Ramos (cell line): Measurements from ENCODE around the gene CTNND2.

Experiments
- in situ Hi-C: fragments of 300-500 bp; cut with MboI; formaldehyde crosslinking; loops from one replicate; pipeline ENCODE4 v1.14.3; 2022; ENCODE audit warnings: low sequenced_read_pairs; ENCODE audit not compliant: unreplicated experiment

Gene CTNND2

DNA sequence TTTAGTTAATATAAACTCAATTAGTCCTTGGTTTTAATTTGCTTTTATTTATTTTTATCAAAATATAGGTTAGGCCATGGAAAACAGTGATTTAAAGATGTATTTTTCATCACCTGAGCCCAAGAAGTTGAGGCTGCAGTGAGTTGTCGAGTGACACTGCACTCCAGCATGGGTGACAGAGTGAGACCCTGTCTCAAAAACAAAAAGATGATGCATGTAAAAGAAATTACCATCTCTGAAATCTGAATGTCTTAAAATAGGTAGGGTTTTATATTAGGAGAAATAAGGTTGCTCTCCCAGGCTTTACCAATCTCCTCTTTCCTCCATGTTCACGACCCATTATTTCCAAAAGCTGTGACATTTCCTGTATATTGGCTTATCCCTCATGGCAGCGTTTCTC, 980.9 kb downstream of the CTNND2 start:
- in situ Hi-C loops = no loop called here
